ENCODE results near the gene TEKTIP1.
A peak's percentile ranks its signal among the peaks of the same experiment; 100 is the strongest.

TEKTIP1 gene

GRCh38 chr19:3538965-3539755 lies at the start of gene TEKTIP1:
Gene TEKTIP1, plus strand, starts transcription at chr19:3539174. Its CDS starts 4 bp downstream, at chr19:3539178.
- no peak for DNase-seq (ENCODE audit: low read depth)

DNA sequence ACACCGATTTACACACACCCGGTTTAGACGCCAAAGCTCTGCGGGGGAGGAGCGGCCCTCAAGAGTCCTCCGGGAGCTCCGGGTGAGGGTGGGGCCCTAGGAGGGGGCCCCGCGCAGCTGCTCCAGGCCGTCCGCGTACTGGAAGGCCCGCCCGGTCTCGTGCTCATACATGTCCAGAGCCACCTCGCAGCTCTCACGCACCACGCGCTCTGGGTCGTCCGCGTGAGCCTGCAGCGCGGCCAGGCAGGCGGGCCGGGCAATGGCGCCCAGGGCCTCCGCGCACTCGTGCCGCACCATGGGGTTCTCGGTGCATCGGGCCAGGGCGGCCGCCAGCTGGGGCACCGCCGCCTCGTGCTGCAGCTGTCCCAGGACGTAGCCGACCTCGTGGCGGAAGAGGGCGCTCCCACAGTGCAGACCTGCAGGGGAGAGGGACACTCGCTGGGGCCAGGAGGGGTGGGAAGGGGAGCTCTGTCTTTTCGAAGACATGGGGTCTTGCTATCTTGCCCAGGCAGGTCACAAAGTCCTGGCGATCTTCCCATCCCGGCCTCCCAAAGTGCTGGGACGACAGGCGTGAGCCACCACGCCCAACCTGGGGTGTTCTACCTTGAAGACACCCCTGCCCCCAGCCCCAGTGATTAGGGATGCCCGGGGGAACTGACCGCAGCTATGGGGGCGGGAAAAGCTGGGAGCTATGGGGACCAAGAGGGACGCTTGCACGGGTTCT lies 47.4 kb upstream of the TEKTIP1 start:
- DNase-seq (ENCODE audit: low read depth): no peak

DNA sequence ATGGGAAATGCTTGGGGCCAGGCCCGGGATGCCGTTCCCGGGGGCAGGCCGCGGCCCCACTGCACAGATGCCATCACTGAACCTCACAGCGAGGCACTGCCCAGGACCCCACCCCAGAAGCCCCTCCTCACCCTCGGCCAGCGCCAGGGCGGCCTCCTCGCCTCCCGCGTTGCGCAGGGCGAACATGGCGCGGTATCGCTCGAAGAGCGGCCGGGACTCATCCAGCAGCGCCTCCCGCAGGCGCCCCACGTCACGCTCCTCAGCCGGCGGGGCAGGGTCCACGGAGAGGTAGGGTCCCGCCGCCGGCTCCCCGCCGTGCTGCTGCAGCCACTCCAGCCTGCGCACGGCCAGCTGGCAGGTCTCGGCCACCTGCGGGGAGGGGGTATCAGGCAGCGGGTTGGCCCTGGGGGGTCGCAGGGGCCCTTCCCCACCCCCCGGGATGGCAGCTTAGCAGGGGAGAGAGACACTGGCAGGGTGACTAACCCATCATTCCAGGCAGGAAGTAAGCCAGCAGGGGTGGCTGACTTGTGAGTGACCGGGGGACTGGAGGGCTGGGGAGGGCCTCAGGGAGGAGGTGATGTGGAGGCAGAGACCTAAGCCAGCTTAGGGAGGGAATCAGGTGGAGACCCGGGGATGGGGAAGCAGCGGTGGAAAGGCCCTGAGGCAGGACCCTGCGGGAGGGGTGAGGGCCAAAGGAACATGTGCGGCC lies 46.7 kb upstream of the TEKTIP1 start:
- DNase-seq (ENCODE audit: low read depth): no peak

DNA sequence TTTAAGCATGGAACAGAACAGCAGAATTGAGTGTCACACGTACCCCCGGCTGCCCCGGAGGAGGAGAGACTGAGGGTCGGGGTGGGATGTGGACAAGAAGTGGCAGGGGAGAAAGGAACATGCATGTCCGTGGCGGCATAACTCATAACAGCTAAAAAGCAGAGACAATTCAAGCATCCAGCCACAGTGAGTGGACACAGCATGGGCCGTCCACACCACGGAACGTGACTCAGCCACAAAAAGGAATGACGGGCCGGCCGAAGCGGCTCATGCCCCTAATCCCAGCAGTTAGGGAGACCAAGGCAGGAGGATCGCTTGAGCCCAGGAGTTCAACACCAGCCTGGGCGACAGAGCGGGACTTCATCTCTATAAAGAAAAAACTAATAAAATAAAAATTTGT lies 46.1 kb upstream of the TEKTIP1 start:
- DNase-seq (ENCODE audit: low read depth): no peak

- no peak for DNase-seq (ENCODE audit: low read depth)
Measured at GRCh38 chr19:3493651-3494050, 45.3 kb upstream of the TEKTIP1 start.

DNA sequence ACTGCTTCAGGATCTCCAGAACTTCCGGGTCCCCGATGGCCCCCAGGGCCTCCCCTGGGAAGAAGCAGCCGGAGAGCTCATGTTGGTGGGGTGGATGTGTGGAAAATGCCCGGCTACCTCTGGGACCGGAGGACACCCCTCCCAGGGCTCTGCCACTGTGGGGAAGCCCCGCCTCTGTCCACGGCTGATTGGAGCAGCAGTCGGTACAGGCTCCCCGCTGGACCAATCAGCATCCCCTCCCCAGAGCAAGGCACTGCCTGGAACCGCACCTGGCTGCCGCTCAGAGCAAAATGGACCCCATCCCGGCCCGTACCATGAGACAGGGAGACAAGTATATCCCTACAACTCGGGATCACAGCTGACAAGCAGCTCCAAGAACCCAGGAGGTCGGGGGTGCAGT lies 44.9 kb upstream of the TEKTIP1 start:
- DNase-seq (ENCODE audit: low read depth): no peak

- no peak for DNase-seq (ENCODE audit: low read depth)
Measured at GRCh38 chr19:3494559-3494958, 44.4 kb upstream of the TEKTIP1 start.

DNA sequence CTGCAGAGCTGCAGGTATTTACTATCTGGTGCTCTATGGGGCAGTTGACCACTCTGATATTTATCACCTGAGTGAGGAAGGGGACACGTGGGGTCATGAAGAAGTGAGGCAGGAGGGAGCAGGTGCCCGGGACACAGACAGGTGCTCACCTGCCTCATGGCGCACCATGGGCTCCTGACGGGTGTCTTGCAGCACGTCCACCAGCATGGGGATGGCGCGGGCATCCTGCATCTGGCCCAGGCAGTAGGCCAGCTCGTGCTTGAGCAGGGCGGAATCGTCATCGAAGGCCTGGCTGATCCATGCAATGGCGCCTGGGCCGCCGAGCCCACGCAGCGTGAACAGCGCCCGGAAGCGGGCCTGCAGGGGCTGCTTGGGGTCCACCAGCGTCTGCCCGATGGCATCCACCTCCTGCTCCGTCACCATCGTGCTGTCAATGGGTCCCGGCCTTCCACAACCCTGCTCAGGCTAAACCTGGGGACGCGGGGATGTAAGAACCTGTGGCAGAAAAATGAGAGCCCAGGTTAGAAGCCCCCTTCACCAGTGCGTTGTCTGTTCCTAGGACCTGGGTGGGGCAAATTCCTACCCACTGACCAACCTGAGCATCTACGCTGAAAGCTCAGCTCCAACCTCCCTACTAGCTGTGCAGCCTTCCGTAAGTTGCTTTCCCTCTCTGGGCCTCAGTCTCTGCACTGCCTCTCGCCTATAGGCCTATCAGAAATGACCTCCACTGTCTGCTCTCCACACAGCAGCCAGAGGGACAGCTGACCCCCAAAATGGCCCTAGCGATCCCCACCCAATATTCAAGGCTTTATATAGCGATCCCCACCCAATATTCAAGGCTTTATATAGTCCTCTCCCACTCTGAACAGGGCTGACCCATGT lies 42.3 kb upstream of the TEKTIP1 start:
- DNase-seq (ENCODE audit: low read depth): no peak

GRCh38 chr19:3497757-3498520 lies 41.0 kb upstream of the TEKTIP1 start:
- no peak for DNase-seq (ENCODE audit: low read depth)

DNA sequence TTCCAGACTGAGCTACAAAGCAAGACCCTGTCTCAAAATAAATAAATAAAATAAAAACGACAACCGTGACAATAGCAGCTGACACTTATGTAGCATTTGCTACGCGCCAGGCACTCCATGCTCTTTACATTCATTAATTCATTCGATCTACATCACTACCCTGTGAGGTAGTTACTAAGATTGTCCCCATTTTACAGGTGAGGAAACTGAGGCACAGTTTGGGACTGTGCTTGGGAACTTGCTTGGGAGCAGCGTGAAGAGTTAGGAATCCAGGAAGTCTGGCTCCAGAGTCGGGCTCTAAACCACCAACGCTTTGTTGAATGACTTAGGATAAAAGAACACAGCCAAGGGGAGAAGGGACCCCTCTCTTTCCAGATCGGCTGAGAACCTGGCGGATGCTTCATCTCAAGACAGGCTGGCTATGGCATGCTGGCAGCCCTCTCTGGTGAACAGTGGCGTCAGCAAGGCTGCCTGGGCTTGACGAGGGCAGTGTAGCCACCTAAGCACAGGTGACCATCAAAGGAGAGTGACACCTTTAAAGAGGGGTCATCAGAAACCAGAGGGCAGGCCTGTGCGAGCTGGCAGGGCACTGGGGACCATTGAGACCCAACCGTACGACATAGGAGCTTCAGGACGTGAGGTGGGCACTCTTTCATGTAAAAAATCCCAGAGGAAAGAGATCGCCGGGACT lies 39.1 kb upstream of the TEKTIP1 start:
- DNase-seq (ENCODE audit: low read depth): no peak

GRCh38 chr19:3500429-3501101 lies 38.4 kb upstream of the TEKTIP1 start, which contains the start of gene DOHH:
Gene DOHH, minus strand, starts transcription at chr19:3500674. Its CDS starts 3,860 bp downstream, at chr19:3496814.
- peak; percentile 95 for DNase-seq (ENCODE audit: low read depth)

GRCh38 chr19:3501780-3502179 lies 37.2 kb upstream of the TEKTIP1 start:
- DNase-seq (ENCODE audit: low read depth): no peak

GRCh38 chr19:3503036-3503572 lies 35.9 kb upstream of the TEKTIP1 start:
- DNase-seq (ENCODE audit: low read depth): no peak

DNA sequence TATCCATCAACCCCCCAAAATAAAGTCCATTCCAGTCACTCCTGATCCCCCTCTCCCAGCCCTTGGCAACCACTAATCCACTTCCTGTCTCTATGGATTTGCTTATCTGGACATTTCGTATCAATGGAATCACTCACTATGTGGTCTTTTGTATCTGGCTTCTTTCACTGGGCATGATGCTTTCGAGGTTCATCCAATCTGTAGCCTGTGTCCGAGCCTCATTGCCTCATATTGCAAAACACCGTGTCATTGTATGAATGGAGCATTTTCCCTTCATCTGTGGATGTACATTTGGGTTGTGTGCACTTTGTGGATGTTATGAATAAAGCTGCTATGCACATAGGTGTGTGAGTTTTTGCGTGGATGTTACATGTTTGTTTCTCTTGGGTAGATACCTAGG lies 34.2 kb upstream of the TEKTIP1 start:
- DNase-seq (ENCODE audit: low read depth): no peak

GRCh38 chr19:3505598-3506383 lies 33.2 kb upstream of the TEKTIP1 start, which contains the start of gene FZR1:
Gene FZR1, plus strand, starts transcription at chr19:3506311. Its CDS starts 16,679 bp downstream, at chr19:3522990.
- peak; percentile 97 for DNase-seq (ENCODE audit: low read depth)

GRCh38 chr19:3506384-3507340 lies 32.3 kb upstream of the TEKTIP1 start:
- DNase-seq (ENCODE audit: low read depth): no peak

DNA sequence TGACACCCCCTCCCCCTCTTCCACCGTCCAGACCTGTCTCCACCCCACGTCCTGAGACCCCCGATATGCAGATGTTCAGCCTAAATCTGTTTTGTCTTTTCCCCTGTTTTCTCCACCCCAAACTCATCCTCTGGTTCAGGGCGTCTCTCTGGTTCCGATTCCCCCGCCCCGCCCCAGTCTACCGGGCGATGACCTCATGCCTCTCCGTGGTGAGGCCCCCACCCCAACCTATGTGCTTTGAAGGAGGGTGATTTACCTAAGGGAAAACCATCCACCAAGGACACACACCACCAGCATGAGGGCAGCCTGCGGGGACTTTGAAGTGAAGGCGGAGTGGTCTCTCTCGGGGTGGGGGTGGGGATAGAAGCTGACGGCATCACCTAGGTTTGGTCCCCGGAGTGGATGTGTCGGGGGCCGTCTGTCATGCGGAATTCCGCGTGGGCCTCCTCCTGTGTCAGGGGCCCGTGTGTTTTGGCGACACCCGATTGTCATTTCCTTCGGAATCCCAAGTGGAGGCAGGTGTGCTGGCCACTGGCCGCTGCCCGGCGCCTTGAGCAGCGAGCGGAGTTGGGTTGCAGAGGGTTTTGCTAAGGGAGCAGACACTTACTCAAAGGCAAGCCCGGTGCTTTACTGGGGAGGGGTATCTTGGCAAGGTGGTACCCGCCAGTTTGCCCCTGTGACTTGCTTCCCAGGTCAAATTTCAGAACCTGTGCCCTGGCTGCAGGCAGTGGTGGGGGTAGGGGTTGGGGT lies 31.4 kb upstream of the TEKTIP1 start:
- no peak for DNase-seq (ENCODE audit: low read depth)
